Body of pancreas (tissue), 4 donors: Measurements from ENCODE around the gene DNAH8. TPM values are rescaled to one million over a fixed set of nuclear protein-coding genes. Genes with fewer than 3 reads are reported as not detected.

Experiments
- ATAC-seq: fragments of 150-250 bp; one replicate; pipeline ENCODE4 v1.9.1; 2016
- DNase-seq, 4 donors: peaks; one replicate each; pipeline ENCODE4 v3.0.0-alpha.2; 2019
- H3K27ac ChIP-seq, 4 donors: fragments of 200-600 bp; sonication (generic); 1 replicate in 3 of 4; 2 replicates in 1 of 4; pipeline versions ENCODE4 v1.5.1 to v1.6.1; 2016 to 2019; ENCODE audit warnings: mild to moderate bottlenecking in 1 of 4, mixed read lengths in 1 of 4, moderate library complexity in 1 of 4
- H3K27me3 ChIP-seq, 2 donors: fragments of 200-600 bp; sonication (generic); one replicate each; pipeline ENCODE4 v1.6.0; 2016; ENCODE audit warnings: mild to moderate bottlenecking in 1 of 2
- H3K36me3 ChIP-seq, 2 donors: fragments of 200-600 bp; sonication (generic); replicated peaks in 1 of 2; 2 replicates each; pipeline ENCODE4 v1.5.1; 2016; ENCODE audit warnings: low read depth in 2 of 2; ENCODE audit not compliant: insufficient read depth in 1 of 2
- H3K4me1 ChIP-seq: fragments of 200-600 bp; sonication (generic); one replicate; pipeline ENCODE4 v1.6.0; 2016
- H3K4me3 ChIP-seq, 2 donors: fragments of 200-600 bp; sonication (generic); 1 replicate in 1 of 2; 2 replicates in 1 of 2; pipeline ENCODE4 v1.5.1; 2016 to 2019
- H3K9me3 ChIP-seq, 3 donors: fragments of 200-600 bp; sonication (generic); 1 replicate in 2 of 3; 2 replicates in 1 of 3; pipeline ENCODE4 v1.5.1; 2016
- POLR2A ChIP-seq, 3 donors: fragments of 450-650 bp; IDR thresholded peaks; one replicate each; pipeline ENCODE4 v1.6.1; 2016; ENCODE audit warnings: antibody characterized with exemption in 3 of 3, mild to moderate bottlenecking in 2 of 3
- WGBS, 2 donors: methylation state at CpG; one replicate each; pipeline ENCODE4 v1.1.5; 2017; 5-methylcytosine and 5-hydroxymethylcytosine counted together
- intact Hi-C: fragments of 100-400 bp; cut with DNase I; formaldehyde crosslinking; loops from one replicate; pipeline ENCODE4 v1.15.1; 2023
- total RNA-seq, 2 donors: library from RNA; depleted of rRNA; stranded (reverse); fragments of >200 nt; gene quantifications; one replicate each; pipeline ENCODE4 v1.1.0, GENCODE V29; 2016
- TF ChIP-seq, protein P1 (sequence below), 7 experiments: fragments of 450-650 bp in 4 of 7; fragments of 200-600 bp in 3 of 7; sonication (generic) in 3 of 7; IDR thresholded peaks; one replicate each; pipeline ENCODE4 v1.5.1; 2016 to 2019; ENCODE audit warnings: antibody characterized with exemption in 7 of 7

The DNAH8 gene
- total RNA-seq, 2 donors from 2014 or later = not detected

- Histone ChIP-seq H3K27ac (no peak overlapping the region), H3K36me3 (no peaks in the 10 kb centered on the region), H3K27me3 (no peaks in the 10 kb centered on the region), H3K4me1 (no peaks in the 10 kb centered on the region), H3K4me3 (no peak overlapping the region), H3K9me3 (no peaks in the 10 kb centered on the region)
- intact Hi-C loops = no loop called here
- DNase-seq (no peak), ATAC-seq (no peak)
- WGBS, 2 donors = 67 to 73% methylated on average over 4 of the region's 4 CpGs
- no peak for TF ChIP-seq POLR2A (IDR thresholded peaks at IDR 0.05)
- TF ChIP-seq, protein P1, sequence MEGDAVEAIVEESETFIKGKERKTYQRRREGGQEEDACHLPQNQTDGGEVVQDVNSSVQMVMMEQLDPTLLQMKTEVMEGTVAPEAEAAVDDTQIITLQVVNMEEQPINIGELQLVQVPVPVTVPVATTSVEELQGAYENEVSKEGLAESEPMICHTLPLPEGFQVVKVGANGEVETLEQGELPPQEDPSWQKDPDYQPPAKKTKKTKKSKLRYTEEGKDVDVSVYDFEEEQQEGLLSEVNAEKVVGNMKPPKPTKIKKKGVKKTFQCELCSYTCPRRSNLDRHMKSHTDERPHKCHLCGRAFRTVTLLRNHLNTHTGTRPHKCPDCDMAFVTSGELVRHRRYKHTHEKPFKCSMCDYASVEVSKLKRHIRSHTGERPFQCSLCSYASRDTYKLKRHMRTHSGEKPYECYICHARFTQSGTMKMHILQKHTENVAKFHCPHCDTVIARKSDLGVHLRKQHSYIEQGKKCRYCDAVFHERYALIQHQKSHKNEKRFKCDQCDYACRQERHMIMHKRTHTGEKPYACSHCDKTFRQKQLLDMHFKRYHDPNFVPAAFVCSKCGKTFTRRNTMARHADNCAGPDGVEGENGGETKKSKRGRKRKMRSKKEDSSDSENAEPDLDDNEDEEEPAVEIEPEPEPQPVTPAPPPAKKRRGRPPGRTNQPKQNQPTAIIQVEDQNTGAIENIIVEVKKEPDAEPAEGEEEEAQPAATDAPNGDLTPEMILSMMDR (IDR thresholded peaks at IDR 0.05) = no peak
These were observed 10.5 kb downstream of the DNAH8 start for GRCh38 chr6:38725414-38726183.

DNA sequence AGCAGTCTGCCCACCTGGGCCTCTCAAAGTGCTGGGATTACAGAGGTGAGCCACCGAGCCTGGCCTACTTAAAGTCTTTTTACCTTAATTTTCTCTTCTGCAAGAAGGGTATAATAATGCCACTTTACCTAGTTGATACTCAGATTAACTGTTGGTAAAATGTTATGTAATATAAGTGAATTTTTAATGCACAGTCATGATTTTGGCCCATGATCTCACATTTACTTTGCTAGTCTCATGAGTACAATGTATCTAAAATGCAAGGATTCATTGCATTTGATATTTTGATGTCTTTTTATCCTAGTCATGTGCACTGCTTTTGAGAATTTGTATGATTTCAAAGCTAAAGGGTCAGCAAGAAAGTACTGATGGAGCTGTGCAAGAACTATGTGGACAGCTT, 13.1 kb downstream of the DNAH8 start:
- intact Hi-C loops = no loop called here
- Histone ChIP-seq H3K4me1 (no peaks in the 10 kb centered on the region), H3K9me3 (no peaks in the 10 kb centered on the region), H3K36me3 (no peaks in the 10 kb centered on the region), H3K27ac (no peak overlapping the region), H3K27me3 (no peaks in the 10 kb centered on the region), H3K4me3 (no peak overlapping the region)
- TF ChIP-seq, protein P1 (IDR thresholded peaks at IDR 0.05) = no peak
- TF ChIP-seq POLR2A (IDR thresholded peaks at IDR 0.05) = no peak
- 81 to 100% methylated on average over 1 of the region's 1 CpG for WGBS, 2 donors
- ATAC-seq (no peak), DNase-seq (no peak)

DNA sequence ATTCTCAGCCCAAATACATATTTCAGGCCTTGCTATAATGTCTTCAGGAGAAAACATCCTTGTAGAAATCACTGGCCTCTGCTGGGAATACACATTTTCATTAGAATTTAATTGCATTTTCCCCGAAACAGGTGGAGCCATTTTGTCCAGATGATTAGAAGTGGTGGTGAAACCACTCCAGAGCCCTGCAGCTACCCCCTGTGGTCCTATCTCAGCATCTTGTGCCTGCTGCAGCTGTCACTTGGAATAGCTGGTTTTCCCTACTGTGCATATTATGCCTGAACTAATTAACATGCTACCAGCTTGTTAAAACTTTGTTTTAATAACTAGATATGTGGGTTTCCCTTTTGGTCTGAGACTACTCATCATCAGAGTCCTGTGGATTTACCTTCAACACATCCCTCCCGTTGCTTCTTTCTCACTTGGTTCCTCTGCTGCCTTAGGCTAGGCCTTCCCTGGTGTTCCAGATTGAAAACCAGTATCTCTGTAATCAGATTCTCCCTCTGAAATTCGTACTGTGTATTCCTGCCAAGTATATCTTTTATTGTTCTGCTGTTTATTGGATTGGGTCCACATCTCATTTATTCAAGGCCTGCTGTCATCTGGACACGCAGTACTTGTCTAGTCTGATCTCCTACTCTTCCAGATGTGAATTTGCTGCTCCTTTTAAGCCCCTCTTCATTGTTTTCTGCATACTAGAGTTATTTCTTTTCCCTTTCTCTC, 15.2 kb downstream of the DNAH8 start:
- no peaks in the 10 kb centered on the region for H3K4me1 ChIP-seq
- intact Hi-C loops = no loop called here
- ATAC-seq = no peak
- DNase-seq = no peak
- no peak overlapping the region for H3K27ac ChIP-seq
- TF ChIP-seq POLR2A (IDR thresholded peaks at IDR 0.05) = no peak
- TF ChIP-seq, protein P1 (IDR thresholded peaks at IDR 0.05) = no peak
- H3K27me3 ChIP-seq = no peaks in the 10 kb centered on the region
- no peaks in the 10 kb centered on the region for H3K9me3 ChIP-seq
- H3K36me3 ChIP-seq = no peaks in the 10 kb centered on the region
- H3K4me3 ChIP-seq = no peak overlapping the region
- 54 to 60% methylated on average over 4 of the region's 4 CpGs for WGBS, 2 donors

- no peak overlapping the region for H3K27ac ChIP-seq
- no peak for TF ChIP-seq POLR2A (IDR thresholded peaks at IDR 0.05)
- TF ChIP-seq, protein P1 (IDR thresholded peaks at IDR 0.05) = no peak
- no peaks in the 10 kb centered on the region for H3K36me3 ChIP-seq
- no peak for ATAC-seq
- H3K27me3 ChIP-seq = no peaks in the 10 kb centered on the region
- H3K4me1 ChIP-seq = no peaks in the 10 kb centered on the region
- H3K4me3 ChIP-seq = no peak overlapping the region
- no peak for DNase-seq
- no peaks in the 10 kb centered on the region for H3K9me3 ChIP-seq
- 88 to 90% methylated on average over 3 of the region's 3 CpGs for WGBS, 2 donors
- intact Hi-C loops = no loop called here
These were observed 21.8 kb downstream of the DNAH8 start for GRCh38 chr6:38736951-38737350.
